IPS-18c (cell line): ENCODE results near the gene PFDN4.
"Not testable (repeated sequence)": the region's sequence is repeated elsewhere in the genome, so short reads cannot be mapped to it uniquely, and the experiment has no call there.

Experiments
- H3K4me3 ChIP-seq: 2 replicates; pipeline ENCODE4 v1.7.0; 2013; ENCODE audit warnings: low read depth, mild to moderate bottlenecking, low read length, moderate library complexity; ENCODE audit not compliant: insufficient read depth
- H3K9me3 ChIP-seq: one replicate; pipeline ENCODE4 v1.6.1; 2013; ENCODE audit warnings: mild to moderate bottlenecking, low read length, moderate library complexity; ENCODE audit not compliant: control insufficient read depth, insufficient read depth

Gene PFDN4

DNA sequence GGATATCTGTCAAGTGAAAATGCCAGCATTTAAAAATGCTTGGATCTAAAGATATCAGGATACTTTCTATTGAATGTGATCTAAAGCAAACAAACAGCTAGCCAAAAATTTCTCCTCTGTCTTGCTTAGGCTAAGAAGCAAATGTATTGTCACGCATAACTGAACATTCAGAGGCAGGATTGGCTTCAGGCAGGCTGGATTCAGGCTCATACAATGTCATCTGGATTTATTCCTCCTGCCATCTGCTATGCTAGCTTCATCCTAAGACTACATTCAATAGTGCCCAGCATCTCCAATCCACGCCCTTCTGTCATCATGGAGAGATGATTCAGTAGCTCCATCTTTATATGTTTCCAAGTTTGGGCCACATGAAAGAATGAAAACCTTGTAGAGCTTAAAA lies 27.1 kb downstream of the PFDN4 start:
- no peaks in the 10 kb centered on the region for H3K9me3 ChIP-seq

DNA sequence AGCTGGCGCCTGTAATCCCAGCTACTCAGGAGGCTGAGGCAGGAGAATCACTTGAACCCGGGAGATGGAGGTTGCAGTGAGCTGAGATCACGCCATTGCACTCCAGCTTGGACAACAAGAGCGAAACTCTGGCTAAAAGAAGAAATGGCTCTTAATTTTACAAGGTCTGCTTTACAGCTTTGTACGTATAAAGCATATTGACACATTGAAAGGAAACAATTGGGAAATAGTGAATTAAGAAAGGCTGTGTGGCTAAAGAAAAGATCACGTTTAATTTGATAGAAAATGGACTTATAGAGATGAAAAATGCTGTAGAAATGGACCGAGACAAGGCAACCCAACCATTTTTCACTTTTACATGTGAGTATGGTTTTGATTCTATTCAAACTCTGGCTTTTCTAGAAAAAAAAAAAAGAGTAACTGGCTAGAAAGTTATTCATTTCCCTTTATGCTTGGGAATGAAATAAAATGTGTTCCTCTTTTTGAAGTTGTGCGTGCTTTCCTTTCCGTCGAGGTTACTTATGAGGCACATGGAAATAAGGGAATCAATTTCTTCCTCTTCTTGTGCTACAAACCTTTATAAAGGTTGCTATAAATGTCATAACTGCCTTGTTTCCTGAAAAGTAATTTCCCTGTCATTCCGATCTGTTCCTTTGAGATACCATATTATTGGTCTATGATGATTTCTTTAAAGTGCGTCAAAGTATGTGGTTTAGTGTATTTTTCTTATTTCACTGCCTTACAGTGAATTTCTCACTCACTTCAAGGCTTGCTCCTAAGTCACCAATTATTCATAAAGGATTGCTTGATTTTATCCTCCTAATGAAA lies 29.4 kb downstream of the PFDN4 start:
- Histone ChIP-seq H3K4me3 (no peak overlapping the region), H3K9me3 (no peaks in the 10 kb centered on the region)

More for the DNA sequence above, 27.1 kb downstream of the PFDN4 start:
- H3K4me3 ChIP-seq: no peak overlapping the region

DNA sequence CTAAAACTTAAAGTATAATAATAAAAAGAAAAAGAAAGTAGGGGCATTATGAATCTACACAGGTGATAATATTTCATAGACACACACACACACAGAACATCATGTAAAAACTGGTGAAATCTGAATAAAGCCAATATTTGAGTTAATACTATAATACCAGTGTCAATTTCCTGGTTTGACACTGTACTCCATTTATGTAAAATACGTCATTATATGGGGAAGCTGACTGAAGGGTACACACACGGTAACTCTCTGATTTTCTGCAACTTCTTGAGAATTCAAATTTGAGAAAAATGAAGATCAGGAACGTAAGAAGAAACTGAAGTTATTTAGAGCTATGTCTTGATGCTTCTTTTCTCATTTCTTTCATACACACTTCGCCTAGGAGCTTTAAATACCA lies 36.2 kb downstream of the PFDN4 start:
- Histone ChIP-seq H3K4me3 (no peak overlapping the region), H3K9me3 (no peaks in the 10 kb centered on the region)

DNA sequence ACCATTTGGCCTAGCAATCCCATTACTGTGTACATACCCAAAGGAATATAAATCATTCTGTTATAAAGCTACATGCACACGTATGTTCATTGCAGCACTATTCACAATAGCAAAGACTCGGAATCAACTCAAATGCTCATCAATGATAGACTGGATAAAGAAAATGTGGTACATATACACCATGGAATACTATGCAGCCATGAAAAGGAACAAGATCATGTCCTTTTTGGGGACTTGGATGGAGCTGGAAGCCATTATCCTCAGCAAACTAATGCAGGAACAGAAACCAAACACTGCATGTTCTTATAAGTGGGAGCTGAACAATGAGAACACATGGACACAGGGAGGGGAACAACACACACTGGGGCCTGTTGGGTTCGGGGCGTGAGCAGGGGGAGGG lies 40.8 kb downstream of the PFDN4 start:
- H3K9me3 ChIP-seq, H3K4me3 ChIP-seq: not testable (repeated sequence)

DNA sequence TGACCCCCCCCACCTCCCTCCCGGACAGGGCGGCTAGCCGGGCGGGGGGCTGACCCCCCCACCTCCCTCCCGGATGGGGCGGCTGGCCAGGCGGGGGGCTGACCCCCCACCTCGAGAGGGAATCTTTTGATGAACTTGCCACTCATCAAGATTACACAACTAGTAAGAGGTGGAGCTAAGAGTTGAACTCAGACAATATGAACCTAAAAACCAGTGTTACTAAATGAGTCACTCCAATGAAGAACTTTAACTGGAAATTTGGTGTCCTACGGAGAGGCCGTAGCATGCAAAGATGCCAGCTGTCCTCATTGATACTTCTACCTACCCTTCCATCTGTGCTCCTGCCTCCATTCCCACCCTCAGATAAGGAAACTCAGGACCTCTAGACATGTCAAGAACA lies 42.8 kb downstream of the PFDN4 start:
- H3K9me3 ChIP-seq: no peaks in the 10 kb centered on the region
- no peak overlapping the region for H3K4me3 ChIP-seq

DNA sequence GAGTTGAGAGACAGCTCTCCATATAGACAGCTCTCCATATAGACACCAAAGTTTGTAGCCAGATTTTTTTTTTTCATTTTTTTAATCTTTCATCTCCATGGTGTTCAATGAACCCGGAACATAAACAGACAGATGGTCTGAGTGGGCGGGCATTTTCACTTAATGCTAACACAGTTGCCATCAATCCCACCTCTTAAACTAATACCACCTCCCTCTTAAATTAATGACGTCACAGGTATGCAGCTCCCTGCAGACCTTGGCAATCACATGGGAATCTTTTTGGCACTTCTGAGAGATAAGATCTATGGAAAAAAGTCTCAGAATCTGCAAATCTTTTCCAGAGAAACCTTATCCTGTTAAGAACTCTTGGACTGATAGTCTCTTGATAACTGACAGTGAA lies 43.2 kb downstream of the PFDN4 start:
- no peak overlapping the region for H3K4me3 ChIP-seq
- H3K9me3 ChIP-seq: no peaks in the 10 kb centered on the region

DNA sequence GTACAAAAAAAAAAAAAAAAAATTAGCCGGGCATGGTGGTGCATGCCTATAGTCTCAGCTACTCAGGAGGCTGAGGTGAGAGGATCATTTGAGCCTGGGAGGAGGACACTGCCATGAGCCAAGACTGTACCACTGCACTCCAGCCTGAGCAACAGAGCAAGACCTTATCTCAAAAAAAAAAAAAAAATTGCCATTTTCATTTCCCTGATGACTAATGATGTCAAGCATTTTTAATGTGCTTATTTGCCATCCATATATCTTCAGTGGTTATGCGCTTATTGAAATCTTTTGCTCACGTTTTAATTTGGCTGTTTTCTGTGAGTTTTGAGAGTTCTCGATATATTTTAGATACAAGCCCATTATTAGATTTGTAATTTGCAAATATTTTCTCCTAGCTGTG lies 46.7 kb downstream of the PFDN4 start:
- Histone ChIP-seq H3K4me3 (no peak overlapping the region), H3K9me3 (no peaks in the 10 kb centered on the region)

GRCh38 chr20:54255157-54255556 lies 47.3 kb downstream of the PFDN4 start:
- Histone ChIP-seq H3K9me3 (no peaks in the 10 kb centered on the region), H3K4me3 (no peak overlapping the region)

DNA sequence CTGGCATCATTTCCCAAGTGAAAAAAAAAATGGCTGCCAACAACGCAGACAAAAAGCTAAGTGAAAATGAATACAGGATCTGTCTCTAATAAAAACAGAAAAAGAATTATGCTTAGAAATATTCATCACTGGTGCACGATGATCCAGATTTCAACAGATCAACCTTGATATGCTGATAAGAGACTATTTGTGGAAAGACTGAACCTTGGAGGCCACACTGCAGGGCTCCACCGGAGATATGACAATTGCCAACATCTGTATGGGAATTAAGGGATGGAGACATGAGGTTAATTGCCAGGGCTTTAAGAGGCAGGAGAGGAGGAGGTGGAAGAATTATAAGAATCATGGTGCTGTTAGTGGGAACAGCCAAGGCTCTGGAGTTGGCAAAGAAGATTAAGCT lies 48.3 kb downstream of the PFDN4 start:
- Histone ChIP-seq H3K4me3 (no peak overlapping the region), H3K9me3 (no peaks in the 10 kb centered on the region)

GRCh38 chr20:54257071-54257816 lies 49.4 kb downstream of the PFDN4 start:
- H3K9me3 ChIP-seq: no peaks in the 10 kb centered on the region
- H3K4me3 ChIP-seq: no peak overlapping the region

DNA sequence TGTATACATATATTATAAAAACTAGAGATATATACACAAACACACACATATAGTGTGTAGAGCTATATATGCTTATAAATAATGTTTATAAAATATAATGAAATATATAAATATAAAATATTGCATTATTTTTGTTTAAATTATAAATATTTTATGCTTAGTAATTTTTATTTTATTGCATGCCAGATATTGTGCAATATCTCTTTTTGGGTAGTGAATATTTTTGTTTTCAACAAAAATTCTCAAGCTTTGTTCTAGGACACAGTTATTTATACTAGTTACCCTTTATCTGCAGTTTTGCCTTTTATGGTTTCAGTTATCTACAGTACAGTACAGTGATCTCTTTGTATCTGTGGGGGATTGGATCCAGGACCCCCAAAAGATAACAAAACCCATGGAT lies 52.2 kb downstream of the PFDN4 start:
- Histone ChIP-seq H3K4me3 (no peak overlapping the region), H3K9me3 (no peaks in the 10 kb centered on the region)

GRCh38 chr20:54262671-54263070 lies 54.8 kb downstream of the PFDN4 start:
- no peak overlapping the region for H3K4me3 ChIP-seq
- H3K9me3 ChIP-seq: no peaks in the 10 kb centered on the region

DNA sequence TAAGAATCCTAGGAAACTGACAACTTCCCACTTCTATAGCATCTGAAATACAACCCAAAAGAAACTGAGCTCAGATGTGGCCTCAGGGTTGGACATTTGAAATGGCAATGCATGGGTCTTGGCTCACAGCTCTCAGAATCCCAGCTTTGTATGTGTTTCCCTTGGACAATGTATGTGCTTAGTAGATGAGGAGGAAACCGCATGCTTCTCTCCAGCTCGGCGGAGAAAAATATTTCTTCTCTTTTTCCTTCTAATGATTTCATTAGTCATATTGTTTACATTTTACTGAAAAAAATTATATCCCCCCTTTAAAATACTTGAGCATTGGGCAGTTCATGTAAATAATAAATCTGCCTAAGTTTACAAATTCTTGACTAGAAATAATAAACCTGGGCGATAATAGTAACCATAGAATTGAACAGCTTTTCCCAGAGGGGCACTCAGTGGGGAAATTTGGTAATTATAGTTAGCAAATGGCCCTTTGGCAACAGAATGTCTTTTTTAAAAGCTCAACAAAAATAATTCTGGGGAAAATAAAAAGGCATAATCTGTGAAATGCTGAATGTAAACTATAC lies 55.3 kb downstream of the PFDN4 start:
- Histone ChIP-seq H3K9me3 (no peaks in the 10 kb centered on the region), H3K4me3 (no peak overlapping the region)

DNA sequence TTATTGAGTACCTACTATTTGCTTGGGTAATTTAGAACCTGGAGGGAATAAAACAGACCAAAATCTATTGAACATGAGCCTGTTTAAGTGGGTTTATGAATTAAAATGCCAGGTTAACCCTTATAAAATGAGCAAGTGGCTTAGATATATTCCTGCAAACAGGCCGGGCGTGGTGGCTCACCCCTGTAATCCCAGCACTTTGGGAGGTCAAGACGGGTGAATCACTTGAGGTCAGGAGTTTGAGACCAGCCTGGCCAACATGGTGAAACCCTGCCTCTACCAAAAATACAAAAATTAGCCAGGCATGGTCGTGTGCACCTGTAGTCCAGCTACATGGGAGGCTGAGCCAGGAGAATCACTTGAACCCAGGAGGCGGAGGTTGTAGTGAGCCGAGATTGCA lies 57.9 kb downstream of the PFDN4 start:
- H3K4me3 ChIP-seq, H3K9me3 ChIP-seq: not testable (repeated sequence)

- no peaks in the 10 kb centered on the region for H3K9me3 ChIP-seq
- H3K4me3 ChIP-seq: no peak overlapping the region
These were observed 59.0 kb downstream of the PFDN4 start for GRCh38 chr20:54266844-54267243.

GRCh38 chr20:54267483-54268003 lies 59.7 kb downstream of the PFDN4 start:
- H3K9me3 ChIP-seq: no peaks in the 10 kb centered on the region
- no peak overlapping the region for H3K4me3 ChIP-seq

DNA sequence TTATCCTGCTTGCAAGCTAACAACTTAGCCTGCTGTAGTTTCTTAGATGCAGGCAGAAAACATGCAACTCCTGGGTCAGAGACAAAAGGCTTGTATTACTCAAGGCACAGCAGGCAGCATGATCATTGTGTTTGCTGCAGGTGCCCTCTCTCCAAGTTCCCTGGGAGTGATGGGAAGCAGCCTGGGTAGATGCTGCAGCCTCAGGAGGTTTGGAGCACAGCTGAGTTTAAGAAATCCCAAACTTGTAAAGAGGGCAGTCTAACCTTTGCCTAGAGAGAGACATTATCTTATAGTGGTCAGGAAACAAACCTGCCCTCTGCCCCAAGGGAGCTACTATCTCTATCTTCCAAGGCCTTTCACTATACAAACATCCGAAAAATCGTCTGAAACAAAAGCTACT lies 61.1 kb downstream of the PFDN4 start:
- no peaks in the 10 kb centered on the region for H3K9me3 ChIP-seq
- H3K4me3 ChIP-seq: no peak overlapping the region
